Pancreas (tissue), 10 donors: ENCODE results near the gene COL13A1. TPM values are rescaled to one million over a fixed set of nuclear protein-coding genes. Genes with fewer than 3 reads are reported as not detected.

Experiments used
- ATAC-seq, 4 donors: fragments of 200-7000 bp; cut with Tn5 transposase; one replicate each; pipeline versions ENCODE4 v1.8.0 to v1.9.1; 2020; ENCODE audit warnings: mild to moderate bottlenecking in 4 of 4, moderate library complexity in 4 of 4
- DNase-seq, 6 donors: peaks; one replicate each; pipeline ENCODE4 v3.0.0-alpha.2; 2020
- FAIRE-seq: peaks from 2 replicates; lab custom pipeline; 2012; peaks lifted over from hg19 to GRCh38; lab: Jason Lieb, UNC
- H3K27ac ChIP-seq, 4 donors: fragments of 200-600 bp; sonication (generic); 1 replicate in 3 of 4; 2 replicates in 1 of 4; pipeline versions ENCODE4 v1.5.0 to v1.8.0; 2020
- H3K27me3 ChIP-seq, 4 donors: fragments of 200-600 bp; one replicate each; pipeline ENCODE4 v1.8.0; 2021
- H3K36me3 ChIP-seq, 3 donors: fragments of 200-600 bp; sonication (generic) in 1 of 3; one replicate each; pipeline versions ENCODE4 v1.5.0 to v1.8.0; 2020 to 2021
- H3K4me1 ChIP-seq, 3 donors: fragments of 200-600 bp; one replicate each; pipeline ENCODE4 v1.8.0; 2021
- H3K4me3 ChIP-seq, 4 donors: fragments of 200-600 bp; sonication (generic) in 2 of 4; one replicate each; pipeline versions ENCODE4 v1.5.0 to v1.8.0; 2020 to 2021
- H3K9me3 ChIP-seq, 4 donors: fragments of 200-600 bp; one replicate each; pipeline ENCODE4 v1.8.0; 2021
- CTCF ChIP-seq, 4 donors: fragments of 200-600 bp; sonication (generic) in 3 of 4; IDR thresholded peaks; one replicate each; pipeline versions ENCODE4 v1.5.0 to v1.8.0; 2021; ENCODE audit warnings: antibody characterized with exemption in 4 of 4
- WGBS, 2 donors: extraction: QIAGEN DNeasy Blood & Tissue Kit; methylation state at CpG; one replicate each; pipeline ENCODE4 v1.1.7; 2013; 5-methylcytosine and 5-hydroxymethylcytosine counted together
- intact Hi-C, 3 donors: fragments of 100-400 bp; cut with DNase I; formaldehyde crosslinking; loops; one replicate each; pipeline versions ENCODE4 v1.11.1 to v1.14.2; 2022
- polyA plus RNA-seq, 2 donors: library from polyadenylated mRNA; stranded (reverse); fragments of 200-250 nt; gene quantifications; one replicate each; pipeline ENCODE4 v1.2.3, GENCODE V29; 2013
- total RNA-seq, 6 donors: library from RNA; stranded (reverse); fragmentation: NEBNext Ultra II Directional in 4 of 6; extraction: Animal tissue kit (Norgen Biotek cat#: 25700) in 4 of 6; gene quantifications; one replicate each; pipeline versions ENCODE4 v1.2.1 to v1.2.4, GENCODE V29; 2021 to 2023
- donor health status: healthy with polysubstance abuse.
- donor health status: DM: no; HTN: no; CAD: no; lungs with moderate emphysema.
- donor health status: DM: no; HTN: no; CAD: no.
- donor health status: control.
- donor health status: control.
- donor health status: Bipolar disorder and iron deficiency.
- donor health status: DM: yes; HTN: yes; CAD: no.
- donor health status: DM: no; HTN: no; CAD: no.
- donor health status: DM: no; HTN: no; CAD: no.
- donor health status: DM: yes; HTN: yes; CAD: no.

COL13A1 gene
- total and polyA plus RNA-seq, 8 donors, result 0.35 to 11.7 (median 0.92) TPM

GRCh38 chr10:69994262-69994661 lies 192.6 kb downstream of the COL13A1 start:
- Histone ChIP-seq H3K9me3 (no peaks in the 10 kb centered on the region), H3K27ac (no peak overlapping the region), H3K4me3 (no peak overlapping the region), H3K27me3 (no peaks in the 10 kb centered on the region), H3K4me1 (no peaks in the 10 kb centered on the region), H3K36me3 (no peaks in the 10 kb centered on the region)
- ATAC-seq (peak in 3 of 4 donors; percentile 62 to 78 (median 74)), DNase-seq (peak in 3 of 6 donors; percentile 5 to 38 (median 14)), FAIRE-seq (no peak)
- TF ChIP-seq CTCF (IDR thresholded peaks at IDR 0.05), result no peak
- intact Hi-C loops, result no loop called here
- 47 to 63% methylated on average over 2 of the region's 2 CpGs for WGBS, 2 donors

GRCh38 chr10:69996611-69997010 lies 194.9 kb downstream of the COL13A1 start:
- Histone ChIP-seq H3K4me1 (no peaks in the 10 kb centered on the region), H3K4me3 (no peak overlapping the region), H3K27ac (no peak overlapping the region), H3K9me3 (no peaks in the 10 kb centered on the region), H3K27me3 (no peaks in the 10 kb centered on the region), H3K36me3 (no peaks in the 10 kb centered on the region)
- DNase-seq (no peak), FAIRE-seq (no peak), ATAC-seq (no peak)
- intact Hi-C loops, result no loop called here
- no peak for TF ChIP-seq CTCF (IDR thresholded peaks at IDR 0.05)
- WGBS, 2 donors, result 78 to 89% methylated on average over 2 of the region's 2 CpGs

GRCh38 chr10:70000262-70000661 lies 198.6 kb downstream of the COL13A1 start:
- no peak for DNase-seq
- no peak for FAIRE-seq
- TF ChIP-seq CTCF (IDR thresholded peaks at IDR 0.05), result no peak
- no peaks in the 10 kb centered on the region for H3K27me3 ChIP-seq
- no peak overlapping the region for H3K27ac ChIP-seq
- no peaks in the 10 kb centered on the region for H3K4me1 ChIP-seq
- no peaks in the 10 kb centered on the region for H3K9me3 ChIP-seq
- H3K36me3 ChIP-seq, result no peaks in the 10 kb centered on the region
- intact Hi-C loops, result no loop called here
- H3K4me3 ChIP-seq, result no peak overlapping the region
- ATAC-seq, result no peak
- 94 to 95% methylated on average over 4 of the region's 4 CpGs for WGBS, 2 donors

- ATAC-seq, result no peak
- Histone ChIP-seq H3K9me3 (no peaks in the 10 kb centered on the region), H3K27ac (no peak overlapping the region), H3K4me3 (no peak overlapping the region), H3K27me3 (peaks cover 0 to 3% (median 0%) of the 10 kb centered on the region in 4 donors), H3K36me3 (no peaks in the 10 kb centered on the region), H3K4me1 (no peaks in the 10 kb centered on the region)
- FAIRE-seq, result no peak
- intact Hi-C loops, result no loop called here
- 75 to 80% methylated on average over 9 of the region's 9 CpGs for WGBS, 2 donors
- no peak for TF ChIP-seq CTCF (IDR thresholded peaks at IDR 0.05)
- DNase-seq, result no peak
These were observed 205.6 kb downstream of the COL13A1 start for GRCh38 chr10:70007116-70007820.

Other genes starting within 250 kb of the COL13A1 start
- gene NEUROG3, start 228.5 kb upstream of the COL13A1 start, total RNA-seq, result under 1 TPM in 1 of 6 donors, not detected in 5; 0.20 TPM
- gene NEUROG3, start 228.5 kb upstream of the COL13A1 start, polyA plus RNA-seq, result not detected
- 1 to 10 TPM; 2.7 to 5.8 (median 4.4) TPM for gene FAM241B, start 171.7 kb upstream of the COL13A1 start, total RNA-seq
- 1 to 10 TPM; 7.5 to 8.4 TPM for gene FAM241B, start 171.7 kb upstream of the COL13A1 start, polyA plus RNA-seq